Testis (tissue), 3 donors: ENCODE results near the gene MYH15. TPM values are rescaled to one million over a fixed set of nuclear protein-coding genes. Genes with fewer than 3 reads are reported as not detected.

ENCODE experiments used
- DNase-seq: peaks from one replicate; pipeline ENCODE4 v3.0.0-alpha.2; 2019
- H3K27ac ChIP-seq, 2 donors: fragments of 200-600 bp; sonication (generic); one replicate each; pipeline ENCODE4 v1.5.1; 2019
- H3K27me3 ChIP-seq: fragments of 200-600 bp; sonication (generic); one replicate; pipeline ENCODE4 v1.5.1; 2019
- H3K36me3 ChIP-seq: fragments of 200-600 bp; sonication (generic); one replicate; pipeline ENCODE4 v1.5.1; 2017; ENCODE audit warnings: low read depth; ENCODE audit errors: missing control alignments
- H3K4me1 ChIP-seq: fragments of 200-600 bp; sonication (generic); one replicate; pipeline ENCODE4 v1.5.1; 2019
- H3K4me3 ChIP-seq, 2 donors: fragments of 200-600 bp; sonication (generic); one replicate each; pipeline ENCODE4 v1.5.1; 2017 to 2019
- H3K9me3 ChIP-seq: fragments of 200-600 bp; sonication (generic); one replicate; pipeline ENCODE4 v1.5.1; 2017
- POLR2A ChIP-seq: fragments of 450-650 bp; IDR thresholded peaks from one replicate; pipeline ENCODE4 v1.6.1; 2017; ENCODE audit warnings: antibody characterized with exemption, mild to moderate bottlenecking, moderate library complexity
- WGBS, 2 donors: methylation state at CpG; one replicate each; pipeline ENCODE4 v1.1.5; 2018; 5-methylcytosine and 5-hydroxymethylcytosine counted together
- intact Hi-C: fragments of 100-400 bp; cut with DNase I; formaldehyde crosslinking; loops from one replicate; pipeline ENCODE4 v1.15.1; 2023; ENCODE audit warnings: low total_unique reads
- polyA plus RNA-seq: library from polyadenylated mRNA; stranded (reverse); fragments of 350-450 nt; fragmentation: Illumina TruSeq; extraction: RNeasy Lipid Tissue Mini Kit (QIAGEN cat#74804); gene quantifications from one replicate; pipeline ENCODE4 v1.2.3, GENCODE V29; 2014; ENCODE audit warnings: low read depth, low replicate concordance; ENCODE audit not compliant: insufficient read depth
- total RNA-seq, 2 donors: library from RNA; depleted of rRNA; stranded (reverse); fragments of >200 nt; gene quantifications; one replicate each; pipeline ENCODE4 v1.2.3, GENCODE V29; 2016
- TF ChIP-seq, protein P1 (sequence below), 3 experiments: fragments of 450-650 bp in 2 of 3; fragments of 200-600 bp in 1 of 3; sonication (generic) in 1 of 3; IDR thresholded peaks; one replicate each; pipeline ENCODE4 v1.5.1; 2016 to 2019; ENCODE audit warnings: antibody characterized with exemption in 3 of 3, mild to moderate bottlenecking in 2 of 3, moderate library complexity in 1 of 3

Gene MYH15
- total and polyA plus RNA-seq, 3 donors from 2014 or later, result 0.91 to 2.2 (median 1.8) TPM

DNA sequence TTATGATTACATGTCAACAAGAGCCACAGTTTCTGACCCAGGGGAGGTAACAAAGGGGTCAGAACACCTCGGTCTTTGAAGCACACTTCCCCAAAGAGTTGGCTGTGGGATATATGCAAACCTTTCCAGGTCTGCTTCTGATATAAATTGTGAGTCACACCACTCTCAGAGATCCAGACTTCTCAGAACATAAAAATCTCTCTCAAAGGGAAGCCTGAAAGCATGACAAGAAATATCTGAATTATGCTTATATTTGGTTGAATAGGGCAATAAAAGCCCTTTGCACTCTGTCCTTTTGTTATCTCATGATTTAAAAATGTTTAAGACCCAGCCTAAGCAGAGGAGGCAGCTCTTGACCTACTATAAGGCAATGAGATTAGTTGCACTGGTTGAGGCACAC, 56.8 kb downstream of the MYH15 start:
- 81 to 82% methylated on average over 1 of the region's 1 CpG for WGBS, 2 donors
- TF ChIP-seq, protein P1, sequence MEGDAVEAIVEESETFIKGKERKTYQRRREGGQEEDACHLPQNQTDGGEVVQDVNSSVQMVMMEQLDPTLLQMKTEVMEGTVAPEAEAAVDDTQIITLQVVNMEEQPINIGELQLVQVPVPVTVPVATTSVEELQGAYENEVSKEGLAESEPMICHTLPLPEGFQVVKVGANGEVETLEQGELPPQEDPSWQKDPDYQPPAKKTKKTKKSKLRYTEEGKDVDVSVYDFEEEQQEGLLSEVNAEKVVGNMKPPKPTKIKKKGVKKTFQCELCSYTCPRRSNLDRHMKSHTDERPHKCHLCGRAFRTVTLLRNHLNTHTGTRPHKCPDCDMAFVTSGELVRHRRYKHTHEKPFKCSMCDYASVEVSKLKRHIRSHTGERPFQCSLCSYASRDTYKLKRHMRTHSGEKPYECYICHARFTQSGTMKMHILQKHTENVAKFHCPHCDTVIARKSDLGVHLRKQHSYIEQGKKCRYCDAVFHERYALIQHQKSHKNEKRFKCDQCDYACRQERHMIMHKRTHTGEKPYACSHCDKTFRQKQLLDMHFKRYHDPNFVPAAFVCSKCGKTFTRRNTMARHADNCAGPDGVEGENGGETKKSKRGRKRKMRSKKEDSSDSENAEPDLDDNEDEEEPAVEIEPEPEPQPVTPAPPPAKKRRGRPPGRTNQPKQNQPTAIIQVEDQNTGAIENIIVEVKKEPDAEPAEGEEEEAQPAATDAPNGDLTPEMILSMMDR (IDR thresholded peaks at IDR 0.05), result no peak
- TF ChIP-seq POLR2A, result no peak
- Histone ChIP-seq H3K9me3 (no peaks in the 10 kb centered on the region), H3K36me3 (no peaks in the 10 kb centered on the region), H3K4me3 (no peak overlapping the region), H3K27ac (no peak overlapping the region), H3K4me1 (no peaks in the 10 kb centered on the region), H3K27me3 (no peaks in the 10 kb centered on the region)
- DNase-seq, result no peak
- intact Hi-C loops, result no loop called here

DNA sequence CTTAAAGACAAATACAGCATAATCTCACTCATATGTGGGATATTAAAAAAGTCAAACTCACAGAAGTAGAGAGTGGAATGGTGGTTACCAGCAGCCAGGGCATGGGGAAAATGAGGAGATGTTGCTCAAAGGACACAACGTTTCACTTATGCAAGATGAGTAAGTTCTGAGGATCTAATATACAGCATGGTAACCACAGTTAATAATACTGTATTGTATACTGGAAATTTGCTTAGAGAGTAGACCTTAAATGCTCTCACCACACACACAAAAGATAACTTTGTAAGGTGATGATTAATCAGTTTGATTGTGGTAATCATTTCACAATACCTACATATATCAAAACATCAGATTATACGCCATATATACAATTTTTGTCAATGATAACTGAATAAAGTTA, 60.0 kb downstream of the MYH15 start:
- intact Hi-C loops, result no loop called here
- H3K9me3 ChIP-seq, result no peaks in the 10 kb centered on the region
- TF ChIP-seq POLR2A, result no peak
- TF ChIP-seq, protein P1 (IDR thresholded peaks at IDR 0.05), result no peak
- H3K4me3 ChIP-seq, result no peak overlapping the region
- H3K36me3 ChIP-seq, result no peaks in the 10 kb centered on the region
- whole genome bisulfite sequencing, 2 donors, result 40 to 54% methylated on average over 2 of the region's 2 CpGs
- no peaks in the 10 kb centered on the region for H3K4me1 ChIP-seq
- no peak for DNase-seq
- no peaks in the 10 kb centered on the region for H3K27me3 ChIP-seq
- H3K27ac ChIP-seq, result no peak overlapping the region

DNA sequence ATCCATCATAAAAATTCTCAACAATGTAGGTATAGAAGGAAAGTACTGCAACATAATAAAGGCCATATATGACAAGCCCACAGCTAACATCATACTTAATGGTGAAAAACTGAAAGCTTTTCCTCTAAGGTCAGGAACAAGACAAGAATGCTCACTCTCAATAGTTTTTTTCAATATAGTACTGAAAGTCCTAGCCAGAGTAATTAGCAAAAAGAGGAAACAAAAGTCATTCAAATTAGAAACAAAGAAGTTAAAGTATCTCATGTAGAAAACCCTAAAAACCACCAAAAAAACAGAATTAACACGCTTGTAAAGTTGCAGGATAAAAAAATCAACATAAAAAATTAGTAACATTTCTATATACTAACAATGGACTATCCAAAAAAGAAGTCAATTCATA, 61.8 kb downstream of the MYH15 start:
- intact Hi-C loops, result no loop called here
- Histone ChIP-seq H3K9me3 (no peaks in the 10 kb centered on the region), H3K36me3 (no peaks in the 10 kb centered on the region), H3K4me1 (no peaks in the 10 kb centered on the region), H3K4me3 (no peak overlapping the region), H3K27me3 (no peaks in the 10 kb centered on the region), H3K27ac (no peak overlapping the region)
- 87 to 91% methylated on average over 1 of the region's 1 CpG for WGBS, 2 donors
- TF ChIP-seq POLR2A, result no peak
- TF ChIP-seq, protein P1 (IDR thresholded peaks at IDR 0.05), result no peak
- DNase-seq, result no peak

DNA sequence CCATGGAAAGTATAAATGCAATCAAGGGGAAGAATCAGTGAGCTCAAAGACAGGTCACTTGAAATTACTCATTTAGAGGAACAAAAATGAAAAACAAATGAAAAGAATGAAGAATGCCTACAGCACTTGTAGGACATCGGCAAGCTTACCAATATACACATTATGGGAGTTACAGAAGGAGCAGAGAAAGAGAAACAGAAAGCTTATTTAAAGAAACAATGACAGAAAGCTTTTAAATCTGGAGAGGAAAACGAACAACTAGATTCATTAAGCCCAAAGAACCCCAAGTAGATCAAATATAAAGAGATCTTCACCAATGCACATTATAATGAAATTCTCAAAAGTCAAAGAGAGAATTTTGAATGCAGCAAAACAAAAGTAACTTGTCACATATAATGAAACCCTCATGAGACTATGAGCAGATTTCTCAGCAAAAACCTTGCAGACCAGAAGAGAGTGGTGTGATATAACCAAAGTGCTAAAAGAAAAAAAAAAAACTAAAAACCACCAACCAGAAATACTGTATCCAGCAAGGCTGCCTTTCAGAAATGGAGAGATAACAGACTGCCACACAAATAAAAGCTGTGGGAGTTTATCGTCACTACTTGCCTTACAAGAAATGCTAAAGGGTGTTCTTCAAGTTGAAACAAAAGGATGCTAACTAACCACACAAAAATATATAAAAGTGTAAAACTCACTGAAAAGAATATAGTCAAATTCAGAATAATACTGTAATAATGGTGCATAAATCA, 63.1 kb downstream of the MYH15 start:
- TF ChIP-seq, protein P1 (IDR thresholded peaks at IDR 0.05), result no peak
- TF ChIP-seq POLR2A, result no peak
- Histone ChIP-seq H3K27ac (no peak overlapping the region), H3K27me3 (no peaks in the 10 kb centered on the region), H3K4me1 (no peaks in the 10 kb centered on the region), H3K9me3 (no peaks in the 10 kb centered on the region), H3K4me3 (no peak overlapping the region), H3K36me3 (no peaks in the 10 kb centered on the region)
- WGBS, 2 donors, result 88 to 89% methylated on average over 3 of the region's 3 CpGs
- DNase-seq, result no peak
- intact Hi-C loops, result no loop called here

DNA sequence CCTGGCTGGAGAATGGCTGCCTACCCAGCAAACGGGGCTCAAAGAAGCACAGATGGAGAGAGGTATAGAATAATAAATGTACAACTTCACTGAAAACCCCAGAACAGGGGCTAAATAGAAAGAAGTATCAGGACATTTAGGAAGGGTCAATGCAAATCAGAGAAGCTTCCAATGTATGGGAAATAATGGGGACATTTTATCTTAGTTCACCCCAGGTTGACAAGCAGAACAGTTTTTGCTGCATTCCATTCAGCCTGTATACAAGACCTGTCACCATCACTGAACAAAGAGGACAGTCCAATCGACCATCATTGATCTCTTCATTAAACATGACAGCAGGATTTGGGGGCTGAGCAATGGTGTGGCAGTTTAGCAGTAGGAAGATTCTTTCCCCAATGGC, 68.1 kb downstream of the MYH15 start:
- intact Hi-C loops, result no loop called here
- 77 to 86% methylated on average over 2 of the region's 2 CpGs for WGBS, 2 donors
- H3K36me3 ChIP-seq, result no peaks in the 10 kb centered on the region
- H3K27ac ChIP-seq, result no peak overlapping the region
- H3K4me3 ChIP-seq, result no peak overlapping the region
- H3K9me3 ChIP-seq, result no peaks in the 10 kb centered on the region
- no peaks in the 10 kb centered on the region for H3K4me1 ChIP-seq
- no peaks in the 10 kb centered on the region for H3K27me3 ChIP-seq
- no peak for DNase-seq
- TF ChIP-seq, protein P1 (IDR thresholded peaks at IDR 0.05), result no peak
- TF ChIP-seq POLR2A, result no peak
